Endothelial cell (in vitro differentiated cells): ENCODE results near the gene ZIC4. TPM values are rescaled to one million over a fixed set of nuclear protein-coding genes. Genes with fewer than 3 reads are reported as not detected.
A peak's percentile ranks its signal among the peaks of the same experiment; 100 is the strongest.

Experiments
- DNase-seq: peaks from one replicate; pipeline ENCODE4 v3.0.0; 2021; ENCODE audit warnings: low spot score
- H3K27ac Mint-ChIP-seq: one replicate; pipeline ENCODE4 v1.8.0; 2021; ENCODE audit warnings: mixed read lengths, inconsistent platforms; ENCODE audit not compliant: unreplicated experiment
- H3K27me3 Mint-ChIP-seq: one replicate; pipeline ENCODE4 v1.8.0; 2021; ENCODE audit warnings: mild to moderate bottlenecking, moderate library complexity, mixed read lengths, inconsistent platforms; ENCODE audit not compliant: unreplicated experiment
- H3K36me3 Mint-ChIP-seq: one replicate; pipeline ENCODE4 v1.8.0; 2021; ENCODE audit warnings: mild to moderate bottlenecking, low read depth, mixed read lengths, inconsistent platforms; ENCODE audit not compliant: unreplicated experiment
- H3K4me1 Mint-ChIP-seq: one replicate; pipeline ENCODE4 v1.8.0; 2021; ENCODE audit warnings: mild to moderate bottlenecking, mixed read lengths, inconsistent platforms; ENCODE audit not compliant: unreplicated experiment
- H3K4me3 Mint-ChIP-seq: one replicate; pipeline ENCODE4 v1.8.0; 2021; ENCODE audit warnings: mild to moderate bottlenecking, mixed read lengths, inconsistent platforms; ENCODE audit not compliant: unreplicated experiment
- H3K9me3 Mint-ChIP-seq: one replicate; pipeline ENCODE4 v1.8.0; 2021; ENCODE audit warnings: mixed read lengths, inconsistent platforms; ENCODE audit not compliant: unreplicated experiment
- CTCF ChIP-seq: fragments of 200-600 bp; sonication (generic); IDR thresholded peaks from one replicate; pipeline ENCODE4 v1.5.0; 2021; ENCODE audit warnings: antibody characterized with exemption; ENCODE audit not compliant: unreplicated experiment
- total RNA-seq: library from RNA; stranded (reverse); fragmentation: NEBNext Ultra II Directional; extraction: Animal tissue kit (Norgen Biotek cat#: 25700); gene quantifications from one replicate; pipeline ENCODE4 v1.2.1, GENCODE V29; 2021; ENCODE audit not compliant: unreplicated experiment

ZIC4 gene
- total RNA-seq, 1 donor from 2014 or later: 2.2 TPM

GRCh38 chr3:147421184-147421912 lies 15.0 kb upstream of the ZIC4 start:
- Mint-ChIP-seq H3K36me3 (peaks cover 12% of the 10 kb centered on the region), H3K4me1 (peaks cover 42% of the 10 kb centered on the region), H3K4me3 (peak overlapping the region; percentile 62), H3K27ac (no peak overlapping the region), H3K9me3 (no peaks in the 10 kb centered on the region), H3K27me3 (peaks cover 40% of the 10 kb centered on the region)
- no peak for TF ChIP-seq CTCF
- DNase-seq: peak; percentile 33

- H3K27ac Mint-ChIP-seq: no peak overlapping the region
- no peak for TF ChIP-seq CTCF
- DNase-seq: no peak
- H3K4me1 Mint-ChIP-seq: peaks cover 42% of the 10 kb centered on the region
- H3K9me3 Mint-ChIP-seq: no peaks in the 10 kb centered on the region
- peak overlapping the region; percentile 85 for H3K4me3 Mint-ChIP-seq
- H3K36me3 Mint-ChIP-seq: peaks cover 12% of the 10 kb centered on the region
- H3K27me3 Mint-ChIP-seq: peaks cover 40% of the 10 kb centered on the region
These were observed 14.2 kb upstream of the ZIC4 start for GRCh38 chr3:147420353-147421183.

DNA sequence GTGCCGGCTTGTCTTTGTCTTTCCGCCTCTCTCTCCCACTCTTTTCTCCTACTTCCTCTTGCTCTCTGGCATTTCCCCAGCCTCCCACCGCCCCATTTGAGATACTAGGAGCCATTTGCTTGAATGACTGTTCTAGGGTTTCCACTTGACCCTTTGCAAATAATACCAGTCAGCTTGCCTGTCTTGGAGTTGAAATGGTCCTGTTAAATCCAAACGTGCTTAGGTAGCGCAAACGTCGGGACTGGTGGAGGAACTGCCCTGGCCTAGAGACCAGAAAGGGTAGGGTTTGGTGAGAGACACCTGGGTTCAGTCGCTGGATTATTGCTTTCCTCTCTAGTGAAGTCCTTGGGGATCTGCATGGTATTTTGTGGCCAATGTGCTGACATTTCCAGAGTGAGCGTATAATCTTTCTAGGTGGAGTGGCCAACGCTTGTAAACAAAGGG lies 13.5 kb upstream of the ZIC4 start:
- Mint-ChIP-seq H3K36me3 (peaks cover 12% of the 10 kb centered on the region), H3K4me3 (peak overlapping the region; percentile 85), H3K9me3 (no peaks in the 10 kb centered on the region), H3K27ac (no peak overlapping the region), H3K4me1 (peaks cover 40% of the 10 kb centered on the region), H3K27me3 (peaks cover 45% of the 10 kb centered on the region)
- no peak for TF ChIP-seq CTCF
- no peak for DNase-seq

GRCh38 chr3:147418808-147419701 lies 12.7 kb upstream of the ZIC4 start:
- H3K4me1 Mint-ChIP-seq: peaks cover 38% of the 10 kb centered on the region
- peaks cover 12% of the 10 kb centered on the region for H3K36me3 Mint-ChIP-seq
- peak; percentile 77 for DNase-seq
- no peak for TF ChIP-seq CTCF
- H3K9me3 Mint-ChIP-seq: no peaks in the 10 kb centered on the region
- H3K27ac Mint-ChIP-seq: peak overlapping the region; percentile 59
- H3K27me3 Mint-ChIP-seq: peaks cover 49% of the 10 kb centered on the region
- peak overlapping the region; percentile 85 for H3K4me3 Mint-ChIP-seq
